ENCODE results near the gene THRA.

THRA gene

GRCh38 chr17:40026816-40027613, 35.8 kb upstream of the THRA start:
- DNase-seq = no peak

DNA sequence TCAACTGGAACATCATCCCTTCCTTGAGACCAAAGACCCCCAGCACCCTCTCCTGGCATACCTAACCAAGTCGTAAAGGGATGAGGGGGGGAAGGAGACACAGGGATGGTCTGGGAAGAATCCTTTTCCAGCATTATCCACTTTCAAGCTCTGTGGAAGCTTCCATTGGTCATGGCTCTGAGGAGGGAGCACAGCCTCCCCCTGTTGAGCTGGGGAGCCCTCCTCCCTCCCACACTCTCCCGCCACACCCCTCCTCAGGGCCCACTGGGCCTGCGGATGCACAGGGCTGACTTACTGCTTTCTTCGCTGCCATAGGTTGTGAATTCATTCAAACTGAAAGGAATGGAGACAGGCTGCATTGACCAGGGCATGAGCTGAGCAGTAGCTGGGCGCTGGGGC, 35.2 kb upstream of the THRA start:
- no peak for DNase-seq

DNA sequence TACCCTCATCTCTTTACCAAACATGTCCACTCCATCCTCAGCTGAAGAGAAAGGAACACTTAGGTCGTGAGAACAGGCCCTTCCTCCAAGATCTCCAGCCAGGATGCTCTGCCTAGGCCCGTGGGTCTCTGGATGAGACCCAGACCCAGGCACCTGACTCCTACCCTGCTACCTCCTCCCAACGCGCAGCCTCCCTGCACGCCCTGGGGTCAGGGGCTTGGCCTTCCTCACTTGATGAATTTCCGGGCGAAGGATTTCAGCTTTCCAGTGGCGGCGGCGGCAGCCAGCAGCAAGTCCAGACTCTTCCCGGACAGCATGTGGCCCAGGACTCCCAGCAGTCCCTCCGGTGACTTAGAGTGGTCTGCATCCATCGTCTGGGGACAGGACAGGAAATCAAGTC, 34.2 kb upstream of the THRA start:
- no peak for DNase-seq

GRCh38 chr17:40031706-40032105, 31.1 kb upstream of the THRA start:
- no peak for DNase-seq

GRCh38 chr17:40032322-40033320, 30.1 kb upstream of the THRA start:
- no peak for DNase-seq

DNA sequence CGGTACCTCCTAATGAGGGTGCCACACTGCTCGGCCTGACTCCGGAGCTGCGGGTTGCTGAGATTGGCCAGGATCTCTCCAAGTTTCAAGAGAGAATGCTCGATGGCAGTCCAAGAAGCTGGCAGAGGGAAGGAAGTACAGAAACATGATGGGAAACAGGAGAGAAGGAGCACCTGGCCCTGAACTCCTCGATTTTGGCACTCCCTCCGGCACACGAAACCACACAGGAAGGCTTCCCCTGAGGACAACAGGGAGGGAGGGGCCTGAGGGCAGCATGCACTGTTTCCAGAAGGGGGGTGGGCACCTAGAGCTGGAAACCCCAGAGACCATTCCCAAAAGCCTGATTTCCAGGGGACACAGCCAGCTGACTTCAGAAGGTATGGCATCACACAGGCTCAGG, 29.4 kb upstream of the THRA start:
- no peak for DNase-seq

- no peak for DNase-seq
These were observed 28.2 kb upstream of the THRA start for GRCh38 chr17:40034426-40035161.

GRCh38 chr17:40035162-40035559, 27.6 kb upstream of the THRA start:
- DNase-seq = no peak

DNA sequence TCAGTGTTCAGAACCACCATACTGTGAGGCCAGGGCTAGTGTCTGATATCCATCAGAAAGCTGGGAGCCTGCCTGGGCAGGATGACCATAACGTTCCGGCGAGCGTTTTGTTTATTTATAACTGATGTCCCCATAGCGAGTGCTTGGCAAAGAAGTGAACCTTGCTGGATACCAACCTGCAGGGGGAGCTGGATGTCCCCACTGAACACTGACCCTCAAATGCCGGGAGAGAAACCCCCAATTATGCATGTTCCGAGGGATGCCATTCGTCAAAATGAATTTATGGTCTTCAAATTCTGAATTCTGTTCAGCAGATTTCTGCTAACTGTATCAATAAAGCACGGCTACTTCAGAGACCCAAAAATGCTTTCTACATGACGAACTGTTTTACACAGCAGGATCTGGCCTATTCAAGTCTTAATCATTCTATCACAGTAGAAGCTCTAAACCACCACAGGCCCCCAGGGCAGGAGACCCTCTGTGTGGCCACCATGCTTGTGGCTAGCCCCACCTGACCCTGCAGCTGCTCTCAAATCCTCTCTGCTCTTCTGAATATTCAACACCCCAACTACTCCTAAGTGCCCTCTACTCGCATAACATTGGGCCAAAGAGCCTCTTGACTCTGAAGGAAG, 23.8 kb upstream of the THRA start:
- no peak for DNase-seq

- no peak for DNase-seq
These were observed 21.6 kb upstream of the THRA start for GRCh38 chr17:40041196-40041595.

GRCh38 chr17:40056379-40057015, 6.3 kb upstream of the THRA start:
- DNase-seq = no peak

DNA sequence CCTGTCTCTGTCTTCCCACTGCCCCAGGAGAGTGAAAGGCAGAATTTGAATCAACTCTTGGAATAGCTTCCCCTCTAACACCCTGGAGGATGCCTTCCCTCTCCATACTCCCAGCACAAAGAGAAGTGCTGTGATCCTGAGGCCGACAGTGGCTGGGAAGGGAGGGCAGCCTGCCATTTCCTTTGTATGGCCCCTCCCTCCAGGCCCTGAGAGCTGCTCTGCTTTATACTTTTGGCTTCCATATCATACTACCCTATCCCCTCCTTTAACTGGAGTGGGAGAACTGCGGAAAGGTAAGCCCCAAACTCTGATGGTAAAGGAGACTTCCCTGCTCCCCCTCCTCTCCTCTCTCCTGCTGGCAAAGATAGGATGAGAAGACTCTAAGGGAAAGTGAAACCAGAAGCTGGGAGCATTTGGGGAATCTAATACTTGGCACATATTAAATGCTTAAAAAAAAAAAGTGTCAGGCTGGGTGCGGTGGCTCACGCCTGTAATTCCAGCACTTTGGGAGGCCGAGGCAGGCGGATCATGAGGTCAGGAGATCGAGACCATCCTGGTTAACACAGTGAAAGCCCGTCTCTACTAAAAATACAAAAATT, 4.5 kb upstream of the THRA start:
- no peak for DNase-seq

- DNase-seq = no peak
These were observed 3.9 kb upstream of the THRA start for GRCh38 chr17:40058865-40059264.

GRCh38 chr17:40059729-40060475, 2.9 kb upstream of the THRA start:
- DNase-seq = no peak

- DNase-seq = no peak
These were observed 1.7 kb upstream of the THRA start for GRCh38 chr17:40060887-40061608.

DNA sequence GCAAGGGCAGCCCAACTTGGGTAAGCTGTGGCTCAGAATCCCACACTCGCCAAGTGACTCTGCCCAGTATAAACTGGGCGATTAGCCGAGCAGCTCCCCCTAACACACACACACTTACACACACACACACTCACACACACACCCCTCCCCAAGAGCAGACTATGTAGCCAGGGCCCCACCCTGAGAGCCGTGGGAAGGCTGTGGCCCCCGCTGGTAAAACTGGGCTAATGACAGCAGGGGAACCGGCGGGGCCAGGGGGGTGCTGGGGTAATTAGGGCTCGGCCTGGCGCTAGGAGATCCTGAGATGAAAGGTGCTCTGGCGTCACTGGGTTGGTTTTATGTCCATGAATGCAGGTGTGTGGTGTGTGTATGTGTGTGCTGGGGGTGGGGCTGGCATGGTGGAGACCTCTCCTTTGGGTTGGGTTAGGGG, 1.1 kb upstream of the THRA start:
- no peak for DNase-seq

GRCh38 chr17:40063187-40063771, 514 bp downstream of the THRA start:
- peak; percentile 61 for DNase-seq

DNA sequence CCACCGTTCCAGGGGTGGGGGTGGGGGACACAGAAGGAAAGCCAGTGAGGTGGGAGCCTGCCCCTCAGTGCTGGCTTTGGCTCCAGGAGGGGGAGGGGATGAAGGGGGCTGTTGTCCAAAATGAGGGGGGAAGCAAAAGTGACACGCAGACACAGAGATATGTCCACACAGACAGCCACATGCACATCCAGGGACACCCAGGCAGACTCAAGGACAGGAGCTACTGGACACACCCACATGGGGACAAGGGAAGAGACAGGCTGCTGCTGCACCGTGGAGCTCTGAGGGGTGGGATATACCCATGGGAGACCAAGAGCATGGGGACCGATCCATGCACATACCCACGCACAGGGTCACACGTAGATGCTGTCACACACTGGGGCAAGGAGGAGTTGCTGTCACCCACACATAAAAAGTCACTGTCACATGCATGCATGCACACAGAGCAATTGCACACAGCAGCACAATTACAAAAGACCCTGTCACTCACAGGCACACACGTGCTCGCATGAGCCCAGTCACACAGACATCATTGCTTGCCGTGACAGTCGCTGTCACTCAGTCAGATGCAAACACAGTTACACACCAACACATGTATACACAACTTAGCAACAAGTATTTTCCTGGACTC, 1.3 kb downstream of the THRA start:
- peak; percentile 15 for DNase-seq
